GM21717 (cell line): ENCODE measurements around the gene RETREG1.
A peak's percentile ranks its signal among the peaks of the same experiment; 100 is the strongest.

Experiments
- ATAC-seq: cut with Tn5 transposase; IDR thresholded peaks from one replicate; pipeline ENCODE4 v1.9.1; 2021; ENCODE audit warnings: mild to moderate bottlenecking, moderate library complexity; ENCODE audit not compliant: unreplicated experiment

The RETREG1 gene

DNA sequence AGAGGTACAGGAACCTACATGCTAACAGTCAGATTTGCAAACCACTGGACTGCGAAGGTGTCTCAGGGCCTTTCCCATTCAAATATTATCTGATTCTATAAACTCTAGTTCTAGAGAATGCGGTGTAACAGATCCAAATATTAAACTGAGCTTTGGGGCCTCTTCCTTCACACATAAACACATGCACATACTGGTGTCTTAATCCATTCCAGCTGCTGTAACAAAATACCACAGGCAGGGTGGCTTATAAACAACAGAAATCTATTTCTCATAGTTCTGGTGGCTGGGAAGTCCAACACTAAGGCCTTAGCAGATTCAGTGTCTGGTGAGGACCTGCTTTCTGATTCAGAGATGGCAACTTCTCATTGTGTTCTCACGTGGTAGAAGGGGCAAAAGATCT lies 30.2 kb downstream of the RETREG1 start:
- no peak for ATAC-seq

DNA sequence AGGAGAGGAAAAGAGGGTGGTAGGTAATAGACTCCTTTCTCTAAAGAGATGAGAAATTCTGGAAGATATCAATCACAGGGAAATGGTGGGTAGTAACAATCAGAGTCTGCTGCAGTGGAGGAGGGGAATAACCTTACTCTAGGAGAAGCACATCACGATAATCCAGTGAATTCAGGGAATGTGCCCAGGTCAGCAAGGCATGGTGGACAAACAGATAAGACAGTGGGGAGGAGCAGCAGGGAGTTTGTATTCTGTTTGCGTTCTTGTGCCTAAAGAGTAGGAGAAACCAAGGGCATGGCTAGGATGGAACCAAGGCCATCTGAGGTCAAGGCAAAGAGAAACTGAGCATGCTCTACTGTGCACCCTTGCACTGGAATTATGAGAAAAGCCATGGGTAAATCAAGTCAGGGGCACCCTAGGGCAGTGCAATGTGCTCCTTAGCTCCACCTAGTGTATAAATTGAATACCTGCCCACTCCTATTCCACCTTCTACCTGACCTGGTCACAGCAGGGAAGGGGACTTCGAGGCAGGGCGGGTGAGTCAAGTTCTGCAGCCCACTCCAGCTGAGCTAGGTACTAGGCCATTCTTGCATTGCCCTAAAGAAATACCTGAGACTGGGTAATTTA lies 31.6 kb downstream of the RETREG1 start:
- no peak for ATAC-seq

- no peak for ATAC-seq
Observed at GRCh38 chr5:16582081-16582480, 34.7 kb downstream of the RETREG1 start.

DNA sequence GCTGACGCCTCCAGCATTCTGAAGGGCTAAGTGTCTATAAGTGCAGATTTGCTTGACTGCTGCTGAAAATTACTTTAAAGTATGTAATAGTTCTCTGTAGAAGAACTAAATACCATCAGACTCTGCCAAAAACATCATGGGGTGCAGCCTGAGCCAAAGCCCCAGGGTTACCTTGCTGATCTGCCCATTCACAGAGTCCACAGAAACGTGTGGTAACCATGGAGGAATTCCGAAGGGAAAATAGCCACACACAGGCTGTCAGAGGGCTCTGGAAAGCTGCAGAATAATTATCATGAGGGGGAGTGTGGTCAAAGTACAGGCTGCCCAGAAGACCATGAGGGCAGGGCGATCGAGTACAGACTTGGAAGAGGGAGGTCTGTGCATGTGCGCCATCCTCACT lies 36.4 kb downstream of the RETREG1 start:
- no peak for ATAC-seq

DNA sequence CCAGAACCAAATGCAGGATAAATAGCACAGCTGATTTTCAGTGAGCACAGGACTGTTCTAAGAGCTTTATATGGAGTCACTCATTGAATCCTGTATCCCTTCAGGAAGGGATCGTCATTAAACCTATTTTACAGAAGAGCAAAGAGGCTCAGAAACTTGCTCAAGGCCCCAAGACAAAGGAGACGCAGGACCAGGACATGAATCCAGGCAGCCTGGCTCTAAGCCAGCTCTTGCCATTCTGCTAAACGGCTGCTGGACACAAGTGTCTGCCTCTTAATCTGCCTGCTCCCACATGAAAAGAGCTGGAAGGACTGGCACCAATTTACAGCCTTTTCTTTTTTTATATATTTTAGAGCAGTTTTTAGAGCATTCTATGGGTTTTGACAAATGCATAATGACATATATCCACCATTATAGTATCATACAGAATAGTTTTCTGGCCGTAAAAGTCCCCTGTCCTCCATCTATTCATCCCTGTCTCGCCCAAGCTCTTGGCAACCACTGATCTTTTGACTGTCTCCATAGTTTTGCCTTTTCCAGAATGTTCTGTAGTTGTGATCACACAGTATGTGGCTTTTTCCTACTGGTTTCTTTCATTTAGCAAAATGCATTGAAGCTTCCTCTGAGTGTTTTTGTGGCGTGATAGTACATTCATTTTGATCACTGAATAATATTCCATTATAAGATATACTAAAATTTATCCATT lies 37.5 kb downstream of the RETREG1 start:
- no peak for ATAC-seq

DNA sequence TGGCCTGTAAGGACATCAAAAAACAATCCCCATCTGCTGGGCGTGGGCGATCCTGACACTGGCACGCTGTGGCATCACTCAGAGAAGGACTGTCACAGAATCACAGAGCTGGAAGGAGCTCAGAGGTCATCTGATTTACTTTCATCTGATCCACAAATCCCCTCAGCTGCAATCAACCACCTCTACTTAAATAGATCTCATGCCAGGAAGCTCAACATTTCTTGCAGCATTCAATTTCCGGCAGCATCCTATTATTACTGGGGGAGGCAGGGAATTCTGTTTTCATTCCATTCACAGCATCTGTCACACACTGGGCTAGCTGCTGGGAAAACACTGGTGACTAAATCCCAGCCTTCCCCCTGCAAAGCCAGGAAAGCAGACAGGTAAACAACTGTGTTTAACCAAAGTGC lies 38.3 kb downstream of the RETREG1 start:
- ATAC-seq = no peak

- no peak for ATAC-seq
Observed at GRCh38 chr5:16577677-16578076, 39.1 kb downstream of the RETREG1 start.

- no peak for ATAC-seq
Observed at GRCh38 chr5:16574789-16575721, 41.7 kb downstream of the RETREG1 start.

GRCh38 chr5:16573401-16573800 lies 43.4 kb downstream of the RETREG1 start:
- no peak for ATAC-seq

GRCh38 chr5:16572289-16573015 lies 44.3 kb downstream of the RETREG1 start:
- no peak for ATAC-seq

DNA sequence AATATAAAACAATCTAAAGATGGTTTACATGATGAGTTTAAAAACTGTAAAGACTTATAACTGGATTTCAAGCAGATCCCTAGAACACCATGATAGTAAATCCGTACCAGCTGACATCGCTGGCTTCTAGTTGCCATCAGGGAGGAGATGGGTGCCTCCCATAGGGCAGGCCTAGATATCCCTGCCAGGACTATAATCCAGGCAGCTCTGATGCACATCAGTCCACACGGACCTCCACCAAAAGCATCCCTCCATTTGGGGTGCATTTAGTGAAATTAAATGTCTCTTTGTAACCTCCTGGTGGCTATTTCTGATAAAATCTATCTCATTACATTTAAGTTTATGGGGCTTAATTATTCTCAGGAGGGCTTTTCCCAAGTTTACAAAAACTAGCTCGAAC lies 45.8 kb downstream of the RETREG1 start:
- ATAC-seq = no peak

DNA sequence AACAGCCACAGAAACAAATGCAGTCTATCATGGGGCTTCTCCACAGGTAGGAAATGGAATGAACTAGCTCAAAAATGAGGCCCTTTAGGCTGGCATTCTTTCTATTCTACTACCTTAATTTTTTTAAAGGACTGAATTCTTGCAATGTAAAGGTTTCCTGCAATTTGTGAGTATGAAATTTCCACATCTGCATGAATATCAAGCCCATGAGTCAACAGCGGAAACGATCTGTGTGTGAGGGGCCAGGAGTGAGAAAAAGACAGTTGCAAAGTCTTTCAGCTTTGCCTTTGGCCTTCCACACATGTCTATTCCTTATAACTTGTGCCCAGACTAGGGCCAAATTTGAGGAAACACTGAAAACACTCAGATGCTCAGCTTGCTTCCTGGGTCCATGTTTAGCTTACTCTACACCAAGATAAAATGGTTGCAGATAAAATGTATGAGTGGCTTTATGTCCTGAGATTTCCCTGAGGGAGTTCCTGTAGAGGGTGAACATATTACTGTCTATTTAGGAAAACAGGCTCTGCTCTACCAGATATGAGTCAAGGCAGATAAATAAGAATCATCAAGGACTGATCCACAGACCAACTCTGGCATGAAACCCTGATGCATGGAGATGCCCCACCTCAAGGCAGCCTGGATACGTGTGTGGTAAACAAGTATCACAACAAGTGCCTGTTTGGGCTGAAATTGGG lies 46.5 kb downstream of the RETREG1 start:
- no peak for ATAC-seq

DNA sequence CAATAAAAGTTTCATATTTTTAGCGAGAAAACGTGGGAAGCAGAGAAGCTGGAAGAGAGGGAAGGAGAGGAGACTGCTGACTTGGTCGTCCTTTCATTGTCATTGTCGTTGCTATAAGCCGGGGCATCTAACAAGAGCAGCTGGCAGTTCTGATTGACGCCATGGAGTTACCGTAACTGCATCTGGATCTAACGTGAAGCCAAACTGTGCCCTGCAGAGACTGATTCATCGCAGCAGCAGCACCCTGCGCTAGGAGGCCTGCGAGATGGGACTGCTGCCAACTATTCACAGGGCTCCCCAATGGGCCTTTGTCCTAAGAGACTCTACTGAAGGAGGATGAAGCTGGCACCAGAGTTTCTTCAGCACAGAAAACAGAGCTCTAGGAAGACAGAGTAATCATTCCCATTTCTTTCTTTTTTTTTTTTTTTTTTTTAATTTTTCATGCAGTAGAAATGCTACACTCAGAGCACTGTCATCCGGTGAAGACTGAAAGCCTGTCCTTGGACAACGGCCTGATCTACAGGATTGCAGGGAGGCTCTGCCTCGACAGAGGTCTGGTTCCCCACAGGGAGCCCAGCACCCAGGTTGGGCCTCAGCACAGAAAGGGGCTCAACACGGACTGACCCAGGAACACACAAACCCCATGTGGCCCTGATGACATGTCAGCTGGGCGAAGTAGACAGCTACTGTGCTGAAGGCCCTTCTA lies 47.8 kb downstream of the RETREG1 start:
- no peak for ATAC-seq

GRCh38 chr5:16567365-16567764 lies 49.4 kb downstream of the RETREG1 start:
- no peak for ATAC-seq

DNA sequence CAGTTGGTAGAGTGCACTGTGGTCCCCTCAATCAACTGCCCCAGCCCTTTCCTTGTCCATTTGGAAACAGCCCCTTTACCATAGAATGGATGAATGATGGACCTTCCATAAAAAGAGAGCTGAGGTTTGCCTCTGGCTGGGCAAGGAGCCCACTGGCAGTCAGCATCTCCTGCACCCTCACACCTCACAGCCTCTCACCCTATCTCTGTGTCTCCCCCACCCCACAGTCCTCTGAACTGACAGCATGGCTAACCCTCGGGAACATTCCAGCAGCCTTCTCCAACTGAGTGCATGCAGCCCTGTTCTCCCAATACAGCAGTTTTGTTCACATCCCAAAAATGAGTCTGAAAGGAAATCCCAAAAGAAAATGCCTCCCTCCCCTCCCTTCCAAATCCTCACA lies 51.7 kb downstream of the RETREG1 start:
- no peak for ATAC-seq

DNA sequence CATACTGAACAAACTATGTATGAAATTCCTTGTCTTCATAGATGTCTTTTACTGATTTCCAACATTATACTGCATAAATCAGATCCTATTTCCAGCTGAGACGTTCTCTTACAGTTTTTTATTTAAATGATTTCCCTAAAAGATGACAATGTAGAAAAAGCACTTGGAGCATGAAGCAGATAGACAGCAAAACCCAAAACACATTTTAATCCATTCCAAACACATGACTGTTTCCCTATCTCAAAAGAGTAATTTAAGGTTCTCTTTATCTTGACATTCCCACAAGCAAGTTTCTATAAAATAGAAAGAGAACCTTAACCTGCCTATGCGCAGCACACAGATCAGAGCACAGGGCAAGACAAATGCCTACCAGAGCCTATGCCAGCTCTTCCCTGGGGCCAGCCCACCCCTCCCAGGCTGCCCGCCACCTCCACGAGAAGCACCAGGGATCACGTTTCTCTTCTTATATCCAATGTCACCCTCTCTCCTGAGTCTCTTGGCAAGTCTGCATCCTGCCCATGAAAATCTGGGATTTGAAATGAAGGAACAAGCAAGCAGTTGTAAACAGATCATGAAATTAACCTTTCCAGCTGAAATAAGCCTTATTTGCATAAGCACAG lies 52.4 kb downstream of the RETREG1 start:
- ATAC-seq = no peak

GRCh38 chr5:16563686-16564085 lies 53.1 kb downstream of the RETREG1 start:
- no peak for ATAC-seq

- ATAC-seq = peak; percentile 59
Observed at GRCh38 chr5:16561660-16562059, 55.1 kb downstream of the RETREG1 start.

GRCh38 chr5:16559702-16560101 lies 57.1 kb downstream of the RETREG1 start:
- ATAC-seq = no peak
